ENCODE data around the gene WNT3. TPM values are rescaled to one million over a fixed set of nuclear protein-coding genes. Genes with fewer than 3 reads are reported as not detected.

Gene WNT3
- total and polyA plus RNA-seq, 2 experiments from 2014 or later, result 2.7 to 3.4 TPM

- no peak for TF ChIP-seq ZNF462 (CRISPR knock-in tag; IDR thresholded peaks at IDR 0.05)
- TF ChIP-seq CREB1 (CRISPR knock-in tag; IDR thresholded peaks at IDR 0.05; ENCODE audit: low read depth), result no peak
- TF ChIP-seq EZH2 (IDR thresholded peaks at IDR 0.05; ENCODE audit: low read depth, unreplicated experiment), result no peak
- TF ChIP-seq ZNF114 (CRISPR knock-in tag; IDR thresholded peaks at IDR 0.05), result no peak
- no peak for TF ChIP-seq ETS1 (IDR thresholded peaks at IDR 0.05)
Observed at GRCh38 chr17:46832945-46833839, 14.7 kb upstream of the WNT3 start (continued).

- no peaks in the 10 kb centered on the region for H3K36me3 ChIP-seq (ENCODE audit: insufficient read depth)
- Mint-ChIP-seq H3K4me3 (no peak overlapping the region), H3K9me3 (no peaks in the 10 kb centered on the region; the same call in 2 of the 3 replicates), H3K4me1 (peaks cover 37% of the 10 kb centered on the region), H3K27me3 (ENCODE audit: insufficient read depth, low read depth, poor library complexity) (peaks cover 36% of the 10 kb centered on the region), H3K36me3 (ENCODE audit: low read depth) (no peaks in the 10 kb centered on the region), H3K27ac (no peak overlapping the region)
- H2AFZ ChIP-seq, result peak overlapping the region; percentile 66; the same call in 1 of the 2 replicates
- ATAC-seq (peak; percentile 43; the same call in 2 of the 3 replicates), DNase-seq (ENCODE audit: low spot score) (no peak)
- no peaks in the 10 kb centered on the region for H3F3A ChIP-seq (replicated peaks; ENCODE audit: low read depth)
- no peaks in the 10 kb centered on the region for H3K9me2 ChIP-seq (ENCODE audit: insufficient read depth)
- peaks cover 7% of the 10 kb centered on the region; the same call in 1 of the 2 replicates for H3K4me1 ChIP-seq (ENCODE audit: insufficient read depth)
- H4K20me1 ChIP-seq (replicated peaks; ENCODE audit: insufficient read depth), result no peaks in the 10 kb centered on the region
- no peak overlapping the region for H3K4me3 ChIP-seq
- no peaks in the 10 kb centered on the region for H3K79me2 ChIP-seq (replicated peaks; ENCODE audit: insufficient read depth)
- H3K27me3 ChIP-seq (ENCODE audit: insufficient read depth), result no peaks in the 10 kb centered on the region
- H3K27ac ChIP-seq (ENCODE audit: low read depth), result no peak overlapping the region
- H3K4me2 ChIP-seq, result peak overlapping the region; percentile 57
- TF ChIP-seq STAT1 (IDR thresholded peaks at IDR 0.05; ENCODE audit: unreplicated experiment) (no peak), EZH2 (IDR thresholded peaks at IDR 0.05; ENCODE audit: low read depth, unreplicated experiment) (no peak), POLR2AphosphoS5 (IDR thresholded peaks at IDR 0.05; ENCODE audit: low read depth) (no peak), ETS1 (IDR thresholded peaks at IDR 0.05) (no peak), EZH2phosphoT487 (IDR thresholded peaks at IDR 0.05; ENCODE audit: unreplicated experiment) (no peak), REST (IDR thresholded peaks at IDR 0.05; ENCODE audit: unreplicated experiment) (no peak), JUNB (IDR thresholded peaks at IDR 0.05; ENCODE audit: unreplicated experiment) (no peak), CREB1 (CRISPR knock-in tag; IDR thresholded peaks at IDR 0.05; ENCODE audit: low read depth) (no peak), ZNF114 (CRISPR knock-in tag; IDR thresholded peaks at IDR 0.05) (no peak), ZNF331 (CRISPR knock-in tag; IDR thresholded peaks at IDR 0.05; ENCODE audit: low read depth) (no peak)
Observed at GRCh38 chr17:46832331-46832821, 13.9 kb upstream of the WNT3 start.
